Ascending aorta (tissue), 2 donors: Measurements from ENCODE around the gene PRCD. TPM values are rescaled to one million over a fixed set of nuclear protein-coding genes. Genes with fewer than 3 reads are reported as not detected.
"Not testable (repeated sequence)": the region's sequence is repeated elsewhere in the genome, so short reads cannot be mapped to it uniquely, and the experiment has no call there.

ENCODE experiments used
- DNase-seq, 2 donors: peaks; one replicate each; pipeline ENCODE4 v3.0.0-alpha.2; 2019; ENCODE audit warnings: low spot score in 2 of 2
- H3K27ac ChIP-seq, 2 donors: fragments of 200-600 bp; sonication (generic); one replicate each; pipeline ENCODE4 v1.5.1; 2016 to 2017; ENCODE audit warnings: mild to moderate bottlenecking in 1 of 2
- H3K27me3 ChIP-seq: fragments of 200-600 bp; sonication (generic); one replicate; pipeline ENCODE4 v1.5.1; 2017
- H3K36me3 ChIP-seq, 2 donors: fragments of 200-600 bp; sonication (generic); one replicate each; pipeline ENCODE4 v1.5.1; 2016
- H3K4me1 ChIP-seq, 2 donors: fragments of 200-600 bp; sonication (generic); one replicate each; pipeline ENCODE4 v1.5.1; 2016 to 2017; ENCODE audit warnings: mild to moderate bottlenecking in 1 of 2
- H3K4me3 ChIP-seq, 2 donors: fragments of 200-600 bp; sonication (generic); one replicate each; pipeline ENCODE4 v1.5.1; 2016 to 2017; ENCODE audit warnings: mild to moderate bottlenecking in 1 of 2
- H3K9me3 ChIP-seq, 2 donors: fragments of 200-600 bp; sonication (generic); one replicate each; pipeline ENCODE4 v1.5.1; 2016
- CTCF ChIP-seq, 3 experiments: fragments of 200-600 bp in 2 of 3; fragments of 450-650 bp in 1 of 3; sonication (generic) in 2 of 3; IDR thresholded peaks; one replicate each; pipeline ENCODE4 v1.5.1; 2016 to 2019; ENCODE audit warnings: antibody characterized with exemption in 3 of 3, mild to moderate bottlenecking in 1 of 3, moderate library complexity in 1 of 3
- intact Hi-C: fragments of 100-400 bp; cut with DNase I; formaldehyde crosslinking; loops from one replicate; pipeline ENCODE4 v1.15.1; 2023
- total RNA-seq: library from RNA; depleted of rRNA; stranded (reverse); fragments of >200 nt; gene quantifications from one replicate; pipeline ENCODE4 v1.1.0, GENCODE V29; 2016

Gene PRCD
- total RNA-seq, 1 donor from 2014 or later = 0.43 TPM

DNA sequence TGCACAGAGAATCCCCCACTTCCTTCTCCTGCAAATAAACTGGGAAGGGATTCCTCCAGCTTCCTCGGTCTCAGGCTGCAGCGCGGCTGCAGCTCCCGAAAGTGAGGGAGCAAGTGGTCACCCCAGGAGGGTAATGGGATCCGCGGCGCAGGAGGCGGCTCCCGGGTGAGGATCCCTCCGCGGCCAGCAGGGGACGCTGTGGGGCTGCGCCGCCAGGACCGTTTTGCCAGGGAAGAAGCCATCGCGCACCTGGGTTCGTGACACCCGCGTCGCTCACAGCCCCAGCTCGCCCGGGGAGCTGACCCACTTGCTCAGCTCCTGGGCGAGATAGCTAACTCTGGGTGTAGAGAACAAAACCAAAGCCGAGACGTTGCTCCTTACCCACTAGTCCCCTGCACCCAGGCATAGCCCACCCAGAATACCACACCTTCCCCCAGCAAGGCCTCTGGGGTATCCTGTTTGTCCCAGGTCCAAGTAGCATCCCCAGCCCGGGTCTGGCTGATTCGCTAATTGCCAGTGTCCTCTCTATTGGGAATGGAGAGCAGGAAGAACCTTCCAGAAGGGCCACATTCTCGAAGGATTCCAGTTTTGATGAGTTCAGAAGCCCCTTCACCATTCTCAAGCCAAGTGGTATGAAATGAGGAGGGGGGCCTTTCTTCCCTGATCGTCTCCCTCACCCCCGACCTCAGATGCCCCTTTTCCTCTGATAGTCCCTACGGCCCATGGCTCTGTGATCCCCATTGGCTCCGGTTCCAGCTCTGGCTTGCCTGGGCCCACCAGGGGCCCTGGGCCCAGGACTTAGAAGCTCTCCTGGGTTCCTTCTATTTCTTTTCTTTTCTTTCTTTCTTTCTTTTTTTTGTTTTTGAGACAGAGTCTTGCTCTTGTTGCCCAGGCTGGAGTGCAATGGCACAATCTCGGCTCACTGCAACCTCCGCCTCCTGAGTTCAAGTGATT lies 16.5 kb upstream of the PRCD start:
- Histone ChIP-seq H3K4me1 (peaks cover 3 to 7% of the 10 kb centered on the region in 2 donors), H3K36me3 (no peaks in the 10 kb centered on the region), H3K9me3 (no peaks in the 10 kb centered on the region), H3K27ac (no peak overlapping the region), H3K27me3 (no peaks in the 10 kb centered on the region), H3K4me3 (no peak overlapping the region)
- intact Hi-C loops = loop anchor here (1.0 to 10.0 kb wide), 4 partner anchors 24 to 191 kb away; partner anchors contain the start of gene MXRA7
- DNase-seq = peak in 1 of 2 donors; percentile 84
- TF ChIP-seq CTCF (IDR thresholded peaks at IDR 0.05) = peak; percentile 99 to 100 (median 100)

- no peak for DNase-seq
- no peaks in the 10 kb centered on the region for H3K27me3 ChIP-seq
- no peak overlapping the region for H3K27ac ChIP-seq
- no peaks in the 10 kb centered on the region for H3K36me3 ChIP-seq
- no peaks in the 10 kb centered on the region for H3K9me3 ChIP-seq
- no peak for TF ChIP-seq CTCF (IDR thresholded peaks at IDR 0.05)
- H3K4me3 ChIP-seq = no peak overlapping the region
- H3K4me1 ChIP-seq = peaks cover 14 to 22% of the 10 kb centered on the region in 2 donors
- intact Hi-C loops = loop anchor here (10.0 kb wide), 1 partner anchor 190 kb away; the partner anchor contains the start of gene MXRA7
Observed at GRCh38 chr17:76524598-76525512, 15.0 kb upstream of the PRCD start.

DNA sequence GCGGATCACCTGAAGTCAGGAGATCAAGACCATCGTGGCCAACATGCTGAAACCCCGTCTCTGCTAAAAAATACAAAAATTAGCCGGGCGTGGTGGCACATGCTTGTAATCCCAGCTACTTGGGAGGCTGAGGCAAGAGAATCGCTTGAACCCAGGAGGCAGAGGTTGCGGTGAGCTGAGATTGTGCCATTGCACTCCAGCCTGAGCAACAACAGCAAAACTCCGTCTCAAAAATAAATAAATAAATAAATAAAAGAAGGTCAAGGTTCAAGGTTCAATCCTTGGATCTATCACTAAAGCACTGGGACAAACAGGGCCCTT lies 14.4 kb upstream of the PRCD start:
- H3K9me3 ChIP-seq, H3K27me3 ChIP-seq, H3K4me3 ChIP-seq, DNase-seq, H3K36me3 ChIP-seq, H3K27ac ChIP-seq: not testable (repeated sequence)
- intact Hi-C loops = loop anchor here (10.0 kb wide), 1 partner anchor 189 kb away; the partner anchor contains the start of gene MXRA7
- peaks cover 19 to 28% of the 10 kb centered on the region in 2 donors for H3K4me1 ChIP-seq

DNA sequence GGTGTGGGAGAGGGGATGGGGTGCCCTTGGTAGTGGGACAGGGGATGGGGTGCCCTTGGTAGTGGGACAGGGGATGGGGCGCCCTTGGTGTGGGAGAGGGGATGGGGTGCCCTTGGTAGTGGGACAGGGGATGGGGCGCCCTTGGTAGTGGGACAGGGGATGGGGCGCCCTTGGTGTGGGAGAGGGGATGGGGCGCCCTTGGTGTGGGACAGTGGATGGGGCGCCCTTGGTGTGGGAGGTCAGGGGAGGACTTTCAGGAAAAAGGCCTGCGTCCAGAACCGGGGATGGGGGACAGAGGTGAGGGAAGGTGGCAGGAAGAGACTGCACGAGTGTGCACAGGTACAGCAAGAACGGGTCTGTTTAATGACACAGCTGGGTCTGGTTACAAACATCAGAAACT lies 12.8 kb upstream of the PRCD start:
- H3K36me3 ChIP-seq, H3K9me3 ChIP-seq, H3K27me3 ChIP-seq, DNase-seq: not testable (repeated sequence)
- Histone ChIP-seq H3K27ac (peak overlapping the region; percentile 93 to 95), H3K4me3 (peak overlapping the region in 1 of 2 donors; percentile 39), H3K4me1 (peaks cover 22 to 36% of the 10 kb centered on the region in 2 donors)
- intact Hi-C loops = loop anchor here (10.0 kb wide), 1 partner anchor 188 kb away; the partner anchor contains the start of gene MXRA7

GRCh38 chr17:76527430-76528111 lies 12.3 kb upstream of the PRCD start:
- no peaks in the 10 kb centered on the region for H3K27me3 ChIP-seq
- H3K27ac ChIP-seq = peak overlapping the region; percentile 93 to 95
- TF ChIP-seq CTCF (IDR thresholded peaks at IDR 0.05) = peak in 2 of 3 experiments; percentile 27 to 32
- intact Hi-C loops = loop anchor here (10.0 kb wide), 1 partner anchor 187 kb away; the partner anchor contains the start of gene MXRA7
- no peaks in the 10 kb centered on the region for H3K36me3 ChIP-seq
- peak; percentile 66 to 86 for DNase-seq
- peaks cover 22 to 36% of the 10 kb centered on the region in 2 donors for H3K4me1 ChIP-seq
- peak overlapping the region in 1 of 2 donors; percentile 39 for H3K4me3 ChIP-seq
- no peaks in the 10 kb centered on the region for H3K9me3 ChIP-seq

DNA sequence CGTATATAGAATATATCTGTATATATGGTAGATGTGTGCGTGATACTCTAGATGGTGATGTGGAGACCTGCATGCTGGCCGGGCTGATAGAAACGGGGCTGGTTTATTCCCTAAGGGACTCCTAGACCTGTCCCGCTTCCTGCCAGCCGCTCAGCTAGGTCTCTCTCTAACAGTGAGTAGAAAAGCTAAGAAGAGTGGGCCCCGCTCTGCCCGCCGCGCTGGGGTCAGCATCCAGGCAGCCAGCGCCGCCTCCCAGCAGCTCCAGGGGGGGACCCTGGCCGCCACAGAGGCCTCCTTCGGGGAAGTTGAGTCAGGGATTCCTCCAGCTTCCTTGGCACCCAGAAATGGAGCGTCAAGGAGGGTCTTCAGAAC lies 11.7 kb upstream of the PRCD start:
- Histone ChIP-seq H3K4me3 (peak overlapping the region in 1 of 2 donors; percentile 39), H3K36me3 (no peaks in the 10 kb centered on the region), H3K9me3 (no peaks in the 10 kb centered on the region), H3K27ac (peak overlapping the region; percentile 93 to 95), H3K4me1 (peaks cover 22 to 36% of the 10 kb centered on the region in 2 donors), H3K27me3 (no peaks in the 10 kb centered on the region)
- DNase-seq = no peak
- TF ChIP-seq CTCF (IDR thresholded peaks at IDR 0.05) = no peak
- intact Hi-C loops = loop anchor here (10.0 kb wide), 1 partner anchor 187 kb away; the partner anchor contains the start of gene MXRA7
